Activated naive CD8-positive, alpha-beta T cell (primary cell): Measurements from ENCODE around the gene SAMD4B.
"Not testable (repeated sequence)": the region's sequence is repeated elsewhere in the genome, so short reads cannot be mapped to it uniquely, and the experiment has no call there.

Experiments
- H3K27ac Mint-ChIP-seq: one replicate; pipeline ENCODE4 v1.8.0; 2021; ENCODE audit warnings: mixed read lengths
- H3K27me3 Mint-ChIP-seq: one replicate; pipeline ENCODE4 v1.8.0; 2021; ENCODE audit warnings: mixed read lengths
- H3K36me3 Mint-ChIP-seq: one replicate; pipeline ENCODE4 v1.8.0; 2021; ENCODE audit warnings: mixed read lengths
- H3K4me1 Mint-ChIP-seq: one replicate; pipeline ENCODE4 v1.8.0; 2021; ENCODE audit warnings: low read depth, mixed read lengths
- H3K4me3 Mint-ChIP-seq: one replicate; pipeline ENCODE4 v1.8.0; 2021; ENCODE audit warnings: mild to moderate bottlenecking, mixed read lengths
- H3K9me3 Mint-ChIP-seq: one replicate; pipeline ENCODE4 v1.8.0; 2021; ENCODE audit warnings: low read depth, mixed read lengths

SAMD4B gene

GRCh38 chr19:39321117-39321831 lies 20.9 kb upstream of the SAMD4B start:
- Mint-ChIP-seq H3K4me3 (peak overlapping the region; percentile 89), H3K4me1 (peaks cover 23% of the 10 kb centered on the region), H3K36me3 (no peaks in the 10 kb centered on the region), H3K9me3 (no peaks in the 10 kb centered on the region), H3K27ac (peak overlapping the region; percentile 83), H3K27me3 (no peaks in the 10 kb centered on the region)

GRCh38 chr19:39321832-39322176 lies 20.4 kb upstream of the SAMD4B start:
- Mint-ChIP-seq H3K4me3 (peak overlapping the region; percentile 89), H3K9me3 (no peaks in the 10 kb centered on the region), H3K27ac (peak overlapping the region; percentile 83), H3K4me1 (peaks cover 24% of the 10 kb centered on the region), H3K36me3 (no peaks in the 10 kb centered on the region), H3K27me3 (no peaks in the 10 kb centered on the region)

- Mint-ChIP-seq H3K27ac (peak overlapping the region; percentile 34), H3K9me3 (no peaks in the 10 kb centered on the region), H3K36me3 (no peaks in the 10 kb centered on the region), H3K4me3 (no peak overlapping the region), H3K4me1 (peaks cover 36% of the 10 kb centered on the region), H3K27me3 (no peaks in the 10 kb centered on the region)
Measured at GRCh38 chr19:39324242-39324842, 17.9 kb upstream of the SAMD4B start.

- H3K36me3 Mint-ChIP-seq, result no peaks in the 10 kb centered on the region
- no peak overlapping the region for H3K27ac Mint-ChIP-seq
- H3K27me3 Mint-ChIP-seq, result no peaks in the 10 kb centered on the region
- H3K4me3 Mint-ChIP-seq, result no peak overlapping the region
- no peaks in the 10 kb centered on the region for H3K9me3 Mint-ChIP-seq
- H3K4me1 Mint-ChIP-seq, result peaks cover 43% of the 10 kb centered on the region
Measured at GRCh38 chr19:39325778-39326665, 16.2 kb upstream of the SAMD4B start.

GRCh38 chr19:39327363-39328045 lies 14.7 kb upstream of the SAMD4B start:
- no peak overlapping the region for H3K4me3 Mint-ChIP-seq
- no peaks in the 10 kb centered on the region for H3K36me3 Mint-ChIP-seq
- no peaks in the 10 kb centered on the region for H3K27me3 Mint-ChIP-seq
- no peak overlapping the region for H3K27ac Mint-ChIP-seq
- no peaks in the 10 kb centered on the region for H3K9me3 Mint-ChIP-seq
- peaks cover 44% of the 10 kb centered on the region for H3K4me1 Mint-ChIP-seq

- Mint-ChIP-seq H3K36me3 (no peaks in the 10 kb centered on the region), H3K4me1 (peaks cover 48% of the 10 kb centered on the region), H3K27ac (peak overlapping the region; percentile 66), H3K9me3 (no peaks in the 10 kb centered on the region), H3K4me3 (peak overlapping the region; percentile 42), H3K27me3 (no peaks in the 10 kb centered on the region)
Measured at GRCh38 chr19:39328046-39328705, 14.0 kb upstream of the SAMD4B start.

- no peaks in the 10 kb centered on the region for H3K9me3 Mint-ChIP-seq
- H3K27me3 Mint-ChIP-seq, result no peaks in the 10 kb centered on the region
- H3K27ac Mint-ChIP-seq, result peak overlapping the region; percentile 72
- H3K36me3 Mint-ChIP-seq, result no peaks in the 10 kb centered on the region
- peak overlapping the region; percentile 53 for H3K4me3 Mint-ChIP-seq
- H3K4me1 Mint-ChIP-seq, result peaks cover 61% of the 10 kb centered on the region
Measured at GRCh38 chr19:39329948-39330347, 12.3 kb upstream of the SAMD4B start.

GRCh38 chr19:39332293-39332692 lies 9.9 kb upstream of the SAMD4B start:
- Mint-ChIP-seq H3K4me1 (peaks cover 71% of the 10 kb centered on the region), H3K27ac (no peak overlapping the region), H3K27me3 (no peaks in the 10 kb centered on the region), H3K4me3 (no peak overlapping the region), H3K36me3 (peaks cover 2% of the 10 kb centered on the region), H3K9me3 (no peaks in the 10 kb centered on the region)

GRCh38 chr19:39332738-39333137 lies 9.5 kb upstream of the SAMD4B start:
- H3K36me3 Mint-ChIP-seq, H3K27me3 Mint-ChIP-seq, H3K9me3 Mint-ChIP-seq: not testable (repeated sequence)
- H3K27ac Mint-ChIP-seq, result peak overlapping the region; percentile 83
- peaks cover 76% of the 10 kb centered on the region for H3K4me1 Mint-ChIP-seq
- H3K4me3 Mint-ChIP-seq, result peak overlapping the region; percentile 47

- Mint-ChIP-seq H3K27me3 (no peaks in the 10 kb centered on the region), H3K36me3 (peaks cover 2% of the 10 kb centered on the region), H3K4me3 (peak overlapping the region; percentile 69), H3K9me3 (no peaks in the 10 kb centered on the region), H3K27ac (peak overlapping the region; percentile 83), H3K4me1 (peaks cover 75% of the 10 kb centered on the region)
Measured at GRCh38 chr19:39333507-39333906, 8.7 kb upstream of the SAMD4B start.

GRCh38 chr19:39334444-39334976 lies 7.7 kb upstream of the SAMD4B start:
- Mint-ChIP-seq H3K4me1 (peaks cover 66% of the 10 kb centered on the region), H3K27me3 (no peaks in the 10 kb centered on the region), H3K4me3 (peak overlapping the region; percentile 99), H3K27ac (peak overlapping the region; percentile 99), H3K9me3 (no peaks in the 10 kb centered on the region), H3K36me3 (peaks cover 2% of the 10 kb centered on the region)

GRCh38 chr19:39335168-39335548 lies 7.1 kb upstream of the SAMD4B start:
- Mint-ChIP-seq H3K36me3 (peaks cover 2% of the 10 kb centered on the region), H3K4me1 (peaks cover 66% of the 10 kb centered on the region)

GRCh38 chr19:39336483-39336882 lies 5.7 kb upstream of the SAMD4B start:
- peak overlapping the region; percentile 99 for H3K4me3 Mint-ChIP-seq
- peaks cover 68% of the 10 kb centered on the region for H3K4me1 Mint-ChIP-seq
- peak overlapping the region; percentile 99 for H3K27ac Mint-ChIP-seq
- H3K36me3 Mint-ChIP-seq, result peaks cover 2% of the 10 kb centered on the region
- H3K27me3 Mint-ChIP-seq, result no peaks in the 10 kb centered on the region
- H3K9me3 Mint-ChIP-seq, result no peaks in the 10 kb centered on the region

More at GRCh38 chr19:39335168-39335548, 7.1 kb upstream of the SAMD4B start:
- H3K27ac Mint-ChIP-seq, result peak overlapping the region; percentile 99
- peak overlapping the region; percentile 99 for H3K4me3 Mint-ChIP-seq
- H3K9me3 Mint-ChIP-seq, result no peaks in the 10 kb centered on the region
- no peaks in the 10 kb centered on the region for H3K27me3 Mint-ChIP-seq

- peaks cover 2% of the 10 kb centered on the region for H3K36me3 Mint-ChIP-seq
- no peaks in the 10 kb centered on the region for H3K27me3 Mint-ChIP-seq
- H3K9me3 Mint-ChIP-seq, result no peaks in the 10 kb centered on the region
- peaks cover 66% of the 10 kb centered on the region for H3K4me1 Mint-ChIP-seq
- H3K27ac Mint-ChIP-seq, result peak overlapping the region; percentile 96
- H3K4me3 Mint-ChIP-seq, result peak overlapping the region; percentile 98
Measured at GRCh38 chr19:39339674-39340073, 2.5 kb upstream of the SAMD4B start.
